Erythroblast (primary cell): ENCODE results near the gene COA1.

Experiments
- GATA1 ChIP-seq: IDR thresholded peaks from 2 replicates; pipeline ENCODE4 v1.6.1; 2011; ENCODE audit warnings: low read depth, mild to moderate bottlenecking, control low read depth, low read length, moderate library complexity
- POLR2A ChIP-seq: IDR thresholded peaks from 2 replicates; pipeline ENCODE4 v1.6.1; 2011; ENCODE audit warnings: mild to moderate bottlenecking, low read length

GRCh38 chr7:43612128-43612527, 117.2 kb downstream of the COA1 start:
- TF ChIP-seq POLR2A (no peak), GATA1 (no peak)
